HepG2 (cell line): ENCODE measurements around the gene RSPH4A. TPM values are rescaled to one million over a fixed set of nuclear protein-coding genes. Genes with fewer than 3 reads are reported as not detected.

Experiments used
- ATF7 ChIP-seq, 2 experiments: fragments of 450-650 bp in 1 of 2; sonication (generic) in 1 of 2; formaldehyde crosslinking in 1 of 2; IDR thresholded peaks; 2 replicates each; pipeline versions ENCODE4 v1.4.0 to v1.6.1; 2016 to 2020; ENCODE audit warnings: antibody characterized with exemption in 1 of 2, mild to moderate bottlenecking in 1 of 2, missing genetic modification reagents in 1 of 2
- BRD4 ChIP-seq: sonication (generic); formaldehyde crosslinking; IDR thresholded peaks from 2 replicates; pipeline ENCODE4 v1.4.0; 2020; ENCODE audit warnings: missing genetic modification reagents
- DDIT3 ChIP-seq: sonication (generic); formaldehyde crosslinking; IDR thresholded peaks from 2 replicates; pipeline ENCODE4 v1.4.0; 2020; ENCODE audit warnings: mild to moderate bottlenecking, missing genetic modification reagents
- ELF4 ChIP-seq: sonication (generic); formaldehyde crosslinking; IDR thresholded peaks from 2 replicates; pipeline ENCODE4 v1.5.0; 2020; ENCODE audit warnings: missing genetic modification reagents, mild to moderate bottlenecking, moderate library complexity, borderline replicate concordance
- GPBP1L1 ChIP-seq: sonication (generic); formaldehyde crosslinking; IDR thresholded peaks from 2 replicates; pipeline ENCODE4 v1.5.0; 2020; ENCODE audit warnings: mild to moderate bottlenecking, missing genetic modification reagents
- HNRNPK ChIP-seq: fragments of 200-400 bp; formaldehyde crosslinking; IDR thresholded peaks from 2 replicates; pipeline ENCODE4 v1.6.1; 2018; ENCODE audit warnings: low read length, low read depth, moderate library complexity, mild to moderate bottlenecking; ENCODE audit not compliant: poor library complexity, severe bottlenecking
- MAZ ChIP-seq, 2 experiments: sonication (generic) in 1 of 2; formaldehyde crosslinking in 1 of 2; IDR thresholded peaks; 2 replicates each; pipeline versions ENCODE4 v1.5.0 to v1.6.1; 2012 to 2020; ENCODE audit warnings: low read depth in 2 of 2, mild to moderate bottlenecking in 2 of 2, borderline replicate concordance in 1 of 2, improper control_type of control experiment in 1 of 2, low read length in 1 of 2, missing genetic modification reagents in 1 of 2, moderate library complexity in 1 of 2
- MED13 ChIP-seq: sonication (generic); formaldehyde crosslinking; IDR thresholded peaks from 2 replicates; pipeline ENCODE4 v1.5.0; 2020; ENCODE audit warnings: missing genetic modification reagents
- PPARG ChIP-seq: conservative IDR thresholded peaks from 2 replicates; pipeline ENCODE4 v1.6.1; 2016; ENCODE audit warnings: missing biosample characterization, missing genetic modification reagents
- SOX13 ChIP-seq, 3 experiments: fragments of 450-650 bp in 1 of 3; sonication (generic) in 1 of 3; formaldehyde crosslinking in 1 of 3; IDR thresholded peaks in 2 of 3; conservative IDR thresholded peaks in 1 of 3; 2 replicates each; pipeline versions ENCODE4 v1.5.0 to v1.6.1; 2016 to 2020; ENCODE audit warnings: antibody characterized with exemption in 1 of 3, mild to moderate bottlenecking in 1 of 3, missing compliant biosample characterization in 1 of 3, missing genetic modification reagents in 1 of 3, moderate library complexity in 1 of 3
- TCF7L2 ChIP-seq: IDR thresholded peaks from 2 replicates; pipeline ENCODE4 v1.6.1; 2011; ENCODE audit warnings: mild to moderate bottlenecking, low read depth, low read length, moderate library complexity
- YY1 ChIP-seq: IDR thresholded peaks from 2 replicates; pipeline ENCODE4 v1.6.1; 2011; ENCODE audit warnings: low read length, low read depth, moderate library complexity, mild to moderate bottlenecking; ENCODE audit not compliant: insufficient read depth, insufficient replicate concordance
- ZBTB44 ChIP-seq: sonication (generic); formaldehyde crosslinking; IDR thresholded peaks from 2 replicates; pipeline ENCODE4 v1.4.0; 2020; ENCODE audit warnings: missing genetic modification reagents
- ZFP91 ChIP-seq: sonication (generic); formaldehyde crosslinking; IDR thresholded peaks from 2 replicates; pipeline ENCODE4 v1.9.0; 2022; ENCODE audit warnings: missing genetic modification reagents, mild to moderate bottlenecking, borderline replicate concordance
- ZKSCAN8 ChIP-seq: IDR thresholded peaks from 2 replicates; pipeline ENCODE4 v1.6.1; 2016; ENCODE audit warnings: borderline replicate concordance, missing genetic modification reagents, missing compliant biosample characterization
- ZNF121 ChIP-seq: sonication (generic); formaldehyde crosslinking; IDR thresholded peaks from 2 replicates; pipeline ENCODE4 v1.5.0; 2020; ENCODE audit warnings: mild to moderate bottlenecking, missing genetic modification reagents
- ZNF292 ChIP-seq: sonication (generic); formaldehyde crosslinking; IDR thresholded peaks from 2 replicates; pipeline ENCODE4 v1.8.1; 2022; ENCODE audit warnings: mild to moderate bottlenecking, low read depth, missing genetic modification reagents, borderline replicate concordance
- ZNF329 ChIP-seq: sonication (generic); formaldehyde crosslinking; IDR thresholded peaks from 2 replicates; pipeline ENCODE4 v1.9.0; 2021; ENCODE audit warnings: low read depth, mild to moderate bottlenecking, missing genetic modification reagents
- ZNF576 ChIP-seq: sonication (generic); formaldehyde crosslinking; IDR thresholded peaks from 2 replicates; pipeline ENCODE4 v1.4.0; 2020; ENCODE audit warnings: mild to moderate bottlenecking, missing genetic modification reagents
- ZNF724P ChIP-seq: sonication (generic); formaldehyde crosslinking; IDR thresholded peaks from 2 replicates; pipeline ENCODE4 v1.8.0; 2022; ENCODE audit warnings: missing genetic modification reagents, borderline replicate concordance
- ZSCAN22 ChIP-seq: sonication (generic); formaldehyde crosslinking; IDR thresholded peaks from 2 replicates; pipeline ENCODE4 v1.4.0; 2020; ENCODE audit warnings: mild to moderate bottlenecking, missing genetic modification reagents
- polyA plus RNA-seq, 8 experiments: library from polyadenylated mRNA; depleted of rRNA in 3 of 8; stranded (reverse) in 7 of 8; unstranded in 1 of 8; fragments of >200 nt; fragmentation: Illumina TruSeq in 4 of 8; extraction: Trizol in 4 of 8; gene quantifications; 2 replicates each; pipeline versions ENCODE4 v1.2.1 to v1.2.3, GENCODE V29; 2011 to 2016; ENCODE audit warnings: low read depth in 4 of 8, missing spikeins in 1 of 8, mixed read lengths in 1 of 8; ENCODE audit not compliant: insufficient read depth in 1 of 8
- total RNA-seq, 5 experiments: library from RNA; depleted of rRNA; stranded (reverse); fragments of >200 nt; fragmentation: Illumina TruSeq; extraction: Trizol; gene quantifications; 2 replicates each; pipeline ENCODE4 v1.2.3, GENCODE V29; 2016; ENCODE audit warnings: low read depth in 1 of 5

RSPH4A gene
- total and polyA plus RNA-seq, 2 of the 13 experiments (the other 11 are each of a cell fraction or from before 2014, with no cell fraction given) = 0.24 to 0.40 TPM

GRCh38 chr6:116680880-116681672 lies 64.8 kb downstream of the RSPH4A start, which contains the start of gene KPNA5 (continued):
- no peak for TF ChIP-seq GPBP1L1 (CRISPR knock-in tag)
- TF ChIP-seq SOX13 (IDR thresholded peaks at IDR 0.05) = no peak
- TF ChIP-seq SOX13 (CRISPR knock-in tag; conservative IDR thresholded peaks at IDR 0.05 in 1 of 2, IDR thresholded peaks at IDR 0.05 in 1 of 2) = peak in 1 of 2 experiments; percentile 61; a peak in 2 of 4 replicates
- peak; percentile 94 for TF ChIP-seq ZFP91
- TF ChIP-seq PPARG (CRISPR knock-in tag) = no peak
- no peak for TF ChIP-seq TCF7L2
- peak; percentile 47; the same call in 1 of the 2 replicates for TF ChIP-seq MED13 (CRISPR knock-in tag)
- 0 out of 2 replicates have a peak, but pooled peaks have one; percentile 20 for TF ChIP-seq MAZ (IDR thresholded peaks at IDR 0.05; ENCODE audit: borderline replicate concordance, low read depth, low read length)
- peak; percentile 90 for TF ChIP-seq MAZ (CRISPR knock-in tag; IDR thresholded peaks at IDR 0.05; ENCODE audit: low read depth)
- no peak for TF ChIP-seq ATF7 (IDR thresholded peaks at IDR 0.05)
- peak; percentile 77; the same call in 1 of the 2 replicates for TF ChIP-seq ATF7 (CRISPR knock-in tag; IDR thresholded peaks at IDR 0.05)
- TF ChIP-seq YY1 = peak; percentile 98
- TF ChIP-seq ZSCAN22 (CRISPR knock-in tag) = 0 out of 2 replicates have a peak, but pooled peaks have one; percentile 62
- TF ChIP-seq ZNF329 = no peak
- TF ChIP-seq HNRNPK = peak; percentile 43
- 0 out of 2 replicates have a peak, but pooled peaks have one; percentile 28 for TF ChIP-seq ZBTB44 (CRISPR knock-in tag)
- peak; percentile 90; the same call in 1 of the 2 replicates for TF ChIP-seq ZNF724P (CRISPR knock-in tag)
- TF ChIP-seq BRD4 = peak; percentile 90; the same call in 1 of the 2 replicates
- no peak for TF ChIP-seq ZKSCAN8 (CRISPR knock-in tag)
- peak; percentile 64 for TF ChIP-seq ZNF121 (CRISPR knock-in tag)
- no peak for TF ChIP-seq ZNF576 (CRISPR knock-in tag)
- peak; percentile 42; the same call in 1 of the 2 replicates for TF ChIP-seq ZNF292
- TF ChIP-seq DDIT3 (CRISPR knock-in tag) = no peak
- TF ChIP-seq ELF4 (CRISPR knock-in tag) = peak; percentile 33; the same call in 1 of the 2 replicates
